Keratinocyte (primary cell): ENCODE data around the gene CDH13. TPM values are rescaled to one million over a fixed set of nuclear protein-coding genes. Genes with fewer than 3 reads are reported as not detected.

ENCODE experiments used
- DNase-seq: peaks from one replicate; pipeline ENCODE4 v3.0.0-alpha.2; 2011; ENCODE audit warnings: low read depth, missing footprints, low spot score
- FAIRE-seq: peaks from 2 replicates; lab custom pipeline; 2011; peaks lifted over from hg19 to GRCh38; lab: Jason Lieb, UNC
- H2AFZ ChIP-seq: 2 replicates; pipeline ENCODE4 v1.6.0; 2012; ENCODE audit warnings: low read length, control low read depth, inconsistent platforms; ENCODE audit not compliant: control insufficient read depth
- H3K27ac ChIP-seq: 2 replicates; pipeline ENCODE4 v1.5.1; 2011; ENCODE audit warnings: low read length; ENCODE audit not compliant: control insufficient read depth, insufficient read depth
- H3K27me3 ChIP-seq: 3 replicates; pipeline ENCODE4 v1.6.0; 2011; ENCODE audit warnings: low read length; ENCODE audit not compliant: control insufficient read depth, insufficient read depth; ENCODE audit errors: extremely low read depth
- H3K36me3 ChIP-seq, 2 experiments: 2 replicates in 1 of 2; 3 replicates in 1 of 2; pipeline ENCODE4 v1.5.1; 2011; ENCODE audit warnings: low read length in 2 of 2, mild to moderate bottlenecking in 1 of 2; ENCODE audit not compliant: control insufficient read depth in 2 of 2, insufficient read depth in 2 of 2; ENCODE audit errors: extremely low read depth in 1 of 2
- H3K4me1 ChIP-seq: 3 replicates; pipeline ENCODE4 v1.5.1; 2011; ENCODE audit warnings: low read length; ENCODE audit not compliant: control insufficient read depth, insufficient read depth; ENCODE audit errors: extremely low read depth
- H3K4me2 ChIP-seq: 3 replicates; pipeline ENCODE4 v1.6.0; 2011; ENCODE audit warnings: low read depth, low read length; ENCODE audit not compliant: control insufficient read depth, insufficient read depth; ENCODE audit errors: extremely low read depth
- H3K4me3 ChIP-seq, 3 experiments: fragments of 200-600 bp in 1 of 3; sonication (generic) in 1 of 3; 2 replicates in 2 of 3; 3 replicates in 1 of 3; pipeline ENCODE4 v1.5.1; 2011 to 2016; ENCODE audit warnings: low read length in 3 of 3, mild to moderate bottlenecking in 3 of 3, control low read depth in 2 of 3, inconsistent platforms in 1 of 3, low read depth in 1 of 3, mixed read lengths in 1 of 3, mixed run types in 1 of 3, moderate library complexity in 1 of 3; ENCODE audit not compliant: control insufficient read depth in 2 of 3, insufficient read depth in 2 of 3; ENCODE audit errors: extremely low read depth in 1 of 3
- H3K79me2 ChIP-seq: 2 replicates; pipeline ENCODE4 v1.6.0; 2012; ENCODE audit warnings: low read length; ENCODE audit not compliant: control insufficient read depth, insufficient read depth
- H3K9ac ChIP-seq: 3 replicates; pipeline ENCODE4 v1.6.0; 2011; ENCODE audit warnings: low read length; ENCODE audit not compliant: control insufficient read depth, insufficient read depth; ENCODE audit errors: extremely low read depth
- H3K9me1 ChIP-seq: 3 replicates; pipeline ENCODE4 v1.6.0; 2011; ENCODE audit warnings: low read length; ENCODE audit not compliant: control insufficient read depth, insufficient read depth; ENCODE audit errors: extremely low read depth
- H3K9me3 ChIP-seq: 2 replicates; pipeline ENCODE4 v1.5.1; 2012; ENCODE audit warnings: low read depth, low read length; ENCODE audit not compliant: control insufficient read depth
- H4K20me1 ChIP-seq: 3 replicates; pipeline ENCODE4 v1.6.0; 2011; ENCODE audit warnings: low read length; ENCODE audit not compliant: control insufficient read depth, insufficient read depth; ENCODE audit errors: extremely low read depth
- EZH2 ChIP-seq: IDR thresholded peaks from one replicate; pipeline ENCODE4 v1.6.1; 2012; ENCODE audit warnings: inconsistent platforms, mild to moderate bottlenecking, low read length, moderate library complexity
- dilution Hi-C: fragments of 300-500 bp; cut with MboI; formaldehyde crosslinking; loops from one replicate; pipeline ENCODE4 v1.7.0; 2020; ENCODE audit warnings: low sequenced_read_pairs; ENCODE audit not compliant: extremely low pct_ligation_motif_present
- polyA plus RNA-seq, 5 experiments: library from polyadenylated mRNA; depleted of rRNA in 3 of 5; stranded (reverse) in 3 of 5; stranded (forward) in 1 of 5; unstranded in 1 of 5; fragments of >200 nt; gene quantifications; 1 replicate in 1 of 5; 2 replicates in 3 of 5; 3 replicates in 1 of 5; pipeline versions ENCODE4 v1.2.1 to v1.2.3, GENCODE V29; 2011 to 2012; ENCODE audit warnings: missing spikeins in 2 of 5, low read depth in 1 of 5, low replicate concordance in 1 of 5
- TF ChIP-seq, protein P1 (sequence below), 3 experiments: IDR thresholded peaks in 1 of 3; conservative IDR thresholded peaks in 1 of 3; optimal IDR thresholded peaks in 1 of 3; 2 replicates in 2 of 3; 3 replicates in 1 of 3; pipeline versions ENCODE3 to v1.5.1; 2011; ENCODE audit warnings: low read length in 3 of 3, mild to moderate bottlenecking in 3 of 3, moderate library complexity in 2 of 3, control low read depth in 1 of 3, inconsistent platforms in 1 of 3; ENCODE audit not compliant: insufficient read depth in 2 of 3; ENCODE audit errors: extremely low read depth in 1 of 3

CDH13 gene
- polyA plus RNA-seq, 1 donor (not counting 4 experiments of a cell fraction or from before 2014, with no cell fraction given), result 111 TPM

DNA sequence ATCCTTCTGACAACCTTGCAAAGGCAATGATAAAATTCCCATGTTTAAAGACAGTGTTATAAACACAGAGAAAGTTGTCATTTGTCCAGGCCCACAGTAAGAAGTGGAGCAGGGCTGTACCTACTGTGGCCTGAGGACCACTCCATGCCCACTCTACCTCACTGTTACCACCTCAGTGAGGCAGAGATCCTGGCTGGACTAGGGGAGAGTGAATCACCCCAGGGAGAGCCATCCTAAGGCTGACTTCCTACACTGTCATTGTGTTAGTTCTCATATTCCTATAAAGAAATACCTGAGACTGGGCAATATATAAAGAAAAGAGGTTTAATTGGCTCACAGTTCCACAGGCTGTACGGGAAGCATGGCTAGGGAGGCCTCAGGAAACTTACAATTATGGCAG lies 952.3 kb downstream of the CDH13 start:
- FAIRE-seq (no peak), DNase-seq (no peak)
- H4K20me1 ChIP-seq, result no peaks in the 10 kb centered on the region
- no peak overlapping the region for H3K27ac ChIP-seq
- peaks cover 3% of the 10 kb centered on the region for H3K4me1 ChIP-seq
- H3K9ac ChIP-seq, result no peak overlapping the region
- no peak overlapping the region for H3K4me2 ChIP-seq
- H2AFZ ChIP-seq, result no peak overlapping the region
- H3K9me1 ChIP-seq, result no peaks in the 10 kb centered on the region
- H3K4me3 ChIP-seq, result no peak overlapping the region
- dilution Hi-C loops, result no loop called here
- TF ChIP-seq EZH2, result no peak
- TF ChIP-seq, protein P1, sequence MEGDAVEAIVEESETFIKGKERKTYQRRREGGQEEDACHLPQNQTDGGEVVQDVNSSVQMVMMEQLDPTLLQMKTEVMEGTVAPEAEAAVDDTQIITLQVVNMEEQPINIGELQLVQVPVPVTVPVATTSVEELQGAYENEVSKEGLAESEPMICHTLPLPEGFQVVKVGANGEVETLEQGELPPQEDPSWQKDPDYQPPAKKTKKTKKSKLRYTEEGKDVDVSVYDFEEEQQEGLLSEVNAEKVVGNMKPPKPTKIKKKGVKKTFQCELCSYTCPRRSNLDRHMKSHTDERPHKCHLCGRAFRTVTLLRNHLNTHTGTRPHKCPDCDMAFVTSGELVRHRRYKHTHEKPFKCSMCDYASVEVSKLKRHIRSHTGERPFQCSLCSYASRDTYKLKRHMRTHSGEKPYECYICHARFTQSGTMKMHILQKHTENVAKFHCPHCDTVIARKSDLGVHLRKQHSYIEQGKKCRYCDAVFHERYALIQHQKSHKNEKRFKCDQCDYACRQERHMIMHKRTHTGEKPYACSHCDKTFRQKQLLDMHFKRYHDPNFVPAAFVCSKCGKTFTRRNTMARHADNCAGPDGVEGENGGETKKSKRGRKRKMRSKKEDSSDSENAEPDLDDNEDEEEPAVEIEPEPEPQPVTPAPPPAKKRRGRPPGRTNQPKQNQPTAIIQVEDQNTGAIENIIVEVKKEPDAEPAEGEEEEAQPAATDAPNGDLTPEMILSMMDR (optimal IDR thresholded peaks at IDR 0.05 in 1 of 3, IDR thresholded peaks at IDR 0.05 in 1 of 3, conservative IDR thresholded peaks at IDR 0.05 in 1 of 3; ENCODE audit: extremely low read depth in 1 of 3, insufficient read depth in 2 of 3, low read length in 3 of 3), result no peak
- H3K79me2 ChIP-seq, result no peaks in the 10 kb centered on the region
- H3K9me3 ChIP-seq, result no peaks in the 10 kb centered on the region
- H3K27me3 ChIP-seq, result no peaks in the 10 kb centered on the region
- no peaks in the 10 kb centered on the region for H3K36me3 ChIP-seq

DNA sequence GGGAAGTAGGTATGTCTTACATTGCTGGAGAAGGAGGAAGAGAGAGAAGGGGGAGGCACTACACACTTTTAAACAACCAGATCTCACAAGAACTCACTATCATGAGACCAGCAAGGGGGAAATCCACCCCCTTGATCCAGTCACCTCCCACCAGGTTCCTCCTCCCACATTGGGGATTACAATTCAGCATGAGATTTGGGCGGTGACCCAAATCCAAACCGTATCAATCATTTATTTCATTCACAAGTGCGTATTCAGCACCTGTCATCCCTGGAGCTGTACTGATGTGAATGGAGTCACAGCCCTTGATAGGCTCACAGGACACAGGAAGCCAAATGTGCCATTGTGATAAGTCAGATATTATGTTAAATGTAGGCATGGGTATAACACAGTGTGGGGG lies 952.7 kb downstream of the CDH13 start:
- H3K36me3 ChIP-seq, result no peaks in the 10 kb centered on the region
- TF ChIP-seq, protein P1 (optimal IDR thresholded peaks at IDR 0.05 in 1 of 3, IDR thresholded peaks at IDR 0.05 in 1 of 3, conservative IDR thresholded peaks at IDR 0.05 in 1 of 3; ENCODE audit: extremely low read depth in 1 of 3, insufficient read depth in 2 of 3, low read length in 3 of 3), result no peak
- TF ChIP-seq EZH2, result no peak
- dilution Hi-C loops, result no loop called here
- H3K9ac ChIP-seq, result no peak overlapping the region
- DNase-seq (no peak), FAIRE-seq (no peak)
- H3K27ac ChIP-seq, result no peak overlapping the region
- H4K20me1 ChIP-seq, result no peaks in the 10 kb centered on the region
- H3K27me3 ChIP-seq, result no peaks in the 10 kb centered on the region
- H3K9me1 ChIP-seq, result no peaks in the 10 kb centered on the region
- no peaks in the 10 kb centered on the region for H3K9me3 ChIP-seq
- H3K4me1 ChIP-seq, result no peaks in the 10 kb centered on the region
- no peak overlapping the region for H3K4me2 ChIP-seq
- H3K79me2 ChIP-seq, result no peaks in the 10 kb centered on the region
- H3K4me3 ChIP-seq, result no peak overlapping the region
- H2AFZ ChIP-seq, result no peak overlapping the region
